Heart left ventricle (tissue), 16 donors: ENCODE measurements around the gene DAND5. TPM values are rescaled to one million over a fixed set of nuclear protein-coding genes. Genes with fewer than 3 reads are reported as not detected.

ENCODE experiments used
- ATAC-seq, 4 donors: fragments of 200-7000 bp; cut with Tn5 transposase; one replicate each; pipeline ENCODE4 v1.9.1; 2020 to 2022; ENCODE audit warnings: moderate library complexity in 4 of 4, mild to moderate bottlenecking in 3 of 4, moderate number of reproducible peaks in 1 of 4
- DNase-seq, 5 donors: peaks; one replicate each; pipeline ENCODE4 v3.0.0-alpha.2; 2020
- H3K27ac ChIP-seq, 12 donors: fragments of 200-600 bp; sonication (generic) in 4 of 12; one replicate each; pipeline versions ENCODE4 v1.5.0 to v1.8.0; 2016 to 2022; ENCODE audit warnings: mild to moderate bottlenecking in 2 of 12
- H3K27me3 ChIP-seq, 9 donors: fragments of 200-600 bp; sonication (generic) in 2 of 9; one replicate each; pipeline versions ENCODE4 v1.5.1 to v1.8.0; 2016 to 2022; ENCODE audit warnings: mild to moderate bottlenecking in 3 of 9
- H3K36me3 ChIP-seq, 9 donors: fragments of 200-600 bp; sonication (generic) in 2 of 9; one replicate each; pipeline versions ENCODE4 v1.5.0 to v1.8.0; 2018 to 2022; ENCODE audit warnings: mild to moderate bottlenecking in 2 of 9
- H3K4me1 ChIP-seq, 12 donors: fragments of 200-600 bp; sonication (generic) in 4 of 12; one replicate each; pipeline versions ENCODE4 v1.5.0 to v1.8.0; 2016 to 2022; ENCODE audit warnings: mild to moderate bottlenecking in 3 of 12
- H3K4me3 ChIP-seq, 12 donors: fragments of 200-600 bp; sonication (generic) in 4 of 12; one replicate each; pipeline versions ENCODE4 v1.5.0 to v1.8.0; 2017 to 2022; ENCODE audit warnings: mild to moderate bottlenecking in 9 of 12, moderate library complexity in 4 of 12
- H3K9me3 ChIP-seq, 12 donors: fragments of 200-600 bp; sonication (generic) in 4 of 12; one replicate each; pipeline versions ENCODE4 v1.5.0 to v1.8.0; 2016 to 2022; ENCODE audit warnings: mild to moderate bottlenecking in 1 of 12
- CTCF ChIP-seq, 12 donors: fragments of 200-600 bp; sonication (generic) in 4 of 12; IDR thresholded peaks; one replicate each; pipeline versions ENCODE4 v1.5.0 to v1.8.0; 2018 to 2022; ENCODE audit warnings: antibody characterized with exemption in 12 of 12, mild to moderate bottlenecking in 5 of 12
- POLR2A ChIP-seq, 2 donors: fragments of 450-650 bp; IDR thresholded peaks; one replicate each; pipeline ENCODE4 v1.6.1; 2017; ENCODE audit warnings: antibody characterized with exemption in 2 of 2, mild to moderate bottlenecking in 2 of 2, moderate library complexity in 2 of 2
- WGBS, 4 donors: extraction: QIAGEN DNeasy Blood & Tissue Kit in 2 of 4; methylation state at CpG; one replicate each; pipeline versions ENCODE4 v1.1.5 to v1.1.7; 2013 to 2018; 5-methylcytosine and 5-hydroxymethylcytosine counted together
- intact Hi-C, 10 donors: fragments of 100-400 bp; cut with DNase I; formaldehyde crosslinking; loops; one replicate each; pipeline versions ENCODE4 v1.11.1 to v1.14.2; 2022
- polyA plus RNA-seq, 2 donors: library from polyadenylated mRNA; stranded (reverse); fragments of 200-250 nt; gene quantifications; one replicate each; pipeline ENCODE4 v1.2.3, GENCODE V29; 2013
- total RNA-seq, 9 donors: library from RNA; depleted of rRNA in 2 of 9; stranded (reverse); fragments of >200 nt in 2 of 9; fragmentation: NEBNext Ultra II Directional in 3 of 9; extraction: Animal tissue kit (Norgen Biotek cat#: 25700) in 3 of 9; gene quantifications; one replicate each; pipeline versions ENCODE4 v1.1.0 to v1.2.4, GENCODE V29; 2016 to 2023
- donor health status: ischemic (EF 13 %, LVEDD 7.1; RV severe dilation, severe dysfunction).
- donor health status: healthy with polysubstance abuse.
- donor health status: DM: no; HTN: yes; CAD: no.
- donor health status: DM: no; HTN: no; CAD: no.
- donor health status: ischemic (EF 25% LVEDD 6.9; RV normal size, moderate dysfunction).
- donor health status: ischemic (EF 25% LVEDD 5.7; RV mildly dilated, moderate dysfunction).
- donor health status: healthy.
- donor health status: DM: yes; HTN: yes; CAD: no.
- donor health status: ischemic (EF 35%, LVEDD 5.7; RV mildly dilated, moderate dysfunction).
- donor health status: nonischemic (EF 11% LVEDD 7.7; RV severe dilation, severe dysfunction).
- donor health status: DM: yes; HTN: yes; CAD: no.
- donor health status: PGD.
- donor health status: ischemic (EF 29% LVEDD 5.4; RV normal size, mild dysfunction).
- donor health status: nonischemic (EF 23%, LVEDD 6.1; RV moderate dilation, normal function).

The DAND5 gene
- total and polyA plus RNA-seq, 11 donors, result 1.4 to 13.6 (median 8.4) TPM

- Histone ChIP-seq H3K4me3 (no peak overlapping the region), H3K4me1 (peaks cover 0 to 97% (median 65%) of the 10 kb centered on the region in 12 donors), H3K9me3 (no peaks in the 10 kb centered on the region), H3K36me3 (peaks cover 0 to 5% (median 0%) of the 10 kb centered on the region in 9 donors), H3K27ac (peak overlapping the region in 10 of 12 donors; percentile 59 to 97 (median 77)), H3K27me3 (peaks cover 0 to 13% (median 0%) of the 10 kb centered on the region in 9 donors)
- TF ChIP-seq POLR2A (IDR thresholded peaks at IDR 0.05) (no peak), CTCF (IDR thresholded peaks at IDR 0.05) (no peak)
- 65 to 89% (median 78%) methylated on average over 9 to 12 of the region's 12 CpGs for WGBS, 4 donors
- intact Hi-C loops, result no loop called here
- DNase-seq, result no peak
- no peak for ATAC-seq
Measured at GRCh38 chr19:13005861-13006370, 36.5 kb downstream of the DAND5 start.

GRCh38 chr19:13006431-13007281, 37.3 kb downstream of the DAND5 start:
- H3K4me1 ChIP-seq, result peaks cover 0 to 94% (median 63%) of the 10 kb centered on the region in 12 donors
- 60 to 70% (median 67%) methylated on average over 25 to 28 of the region's 28 CpGs for WGBS, 4 donors
- peaks cover 0 to 5% (median 0%) of the 10 kb centered on the region in 9 donors for H3K36me3 ChIP-seq
- no peaks in the 10 kb centered on the region for H3K9me3 ChIP-seq
- DNase-seq (no peak), ATAC-seq (peak in 3 of 4 donors; percentile 17 to 44 (median 31))
- peak overlapping the region in 11 of 12 donors; percentile 24 to 97 (median 76) for H3K27ac ChIP-seq
- intact Hi-C loops, result no loop called here
- TF ChIP-seq CTCF (IDR thresholded peaks at IDR 0.05) (no peak), POLR2A (IDR thresholded peaks at IDR 0.05) (no peak)
- peak overlapping the region in 4 of 12 donors; percentile 2 to 24 (median 17) for H3K4me3 ChIP-seq
- H3K27me3 ChIP-seq, result peaks cover 0 to 20% (median 0%) of the 10 kb centered on the region in 9 donors

DNA sequence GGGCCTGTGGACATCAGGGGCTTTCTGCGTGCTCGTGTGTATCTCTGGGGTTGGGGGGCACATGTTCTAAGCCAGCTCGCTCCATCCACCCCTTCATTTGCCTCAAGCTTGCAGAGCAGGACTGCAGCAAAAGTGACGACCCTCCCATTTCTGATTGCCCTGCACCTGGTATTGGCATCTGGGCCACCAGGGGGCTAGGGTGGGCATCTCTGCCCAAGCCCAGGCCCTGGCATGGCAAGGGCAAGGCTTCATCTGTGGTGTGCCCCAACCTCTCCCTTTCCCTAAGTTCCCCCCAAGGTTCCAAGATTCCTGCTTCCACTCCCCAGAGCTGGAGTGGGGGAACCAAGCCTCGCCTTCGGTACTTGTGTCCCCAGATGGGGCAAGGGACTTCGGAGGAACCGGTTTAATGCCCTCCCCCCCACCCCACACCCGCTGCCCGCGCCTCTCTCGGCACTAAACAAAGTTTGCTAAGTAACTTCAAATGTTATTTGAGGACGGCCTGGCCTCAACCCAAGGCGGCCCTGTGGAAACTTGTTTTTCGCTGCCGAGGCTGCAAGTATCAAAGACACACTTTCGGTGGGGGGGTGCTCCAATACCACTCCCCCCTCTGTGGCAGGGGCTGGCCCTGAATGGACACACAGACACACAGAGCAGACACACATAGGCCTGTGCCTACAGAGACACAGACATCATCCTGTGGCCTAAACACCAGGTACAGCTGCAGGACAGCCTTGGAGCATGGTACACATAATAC, 38.1 kb downstream of the DAND5 start:
- peaks cover 0 to 94% (median 65%) of the 10 kb centered on the region in 12 donors for H3K4me1 ChIP-seq
- H3K36me3 ChIP-seq, result peaks cover 0 to 5% (median 0%) of the 10 kb centered on the region in 9 donors
- peak overlapping the region in 11 of 12 donors; percentile 24 to 97 (median 76) for H3K27ac ChIP-seq
- intact Hi-C loops, result no loop called here
- no peaks in the 10 kb centered on the region for H3K9me3 ChIP-seq
- peaks cover 0 to 29% (median 0%) of the 10 kb centered on the region in 9 donors for H3K27me3 ChIP-seq
- DNase-seq (peak in 4 of 5 donors; percentile 68 to 79 (median 74)), ATAC-seq (peak; percentile 21 to 63 (median 34))
- peak overlapping the region in 2 of 12 donors; percentile 2 to 24 for H3K4me3 ChIP-seq
- 47 to 55% (median 52%) methylated on average over 7 to 17 of the region's 17 CpGs for WGBS, 4 donors
- no peak for TF ChIP-seq POLR2A (IDR thresholded peaks at IDR 0.05)
- peak in 1 of 12 donors; percentile 11 for TF ChIP-seq CTCF (IDR thresholded peaks at IDR 0.05)
